Panc1 (cell line): ENCODE results near the gene ALX4. TPM values are rescaled to one million over a fixed set of nuclear protein-coding genes. Genes with fewer than 3 reads are reported as not detected.

Experiments used
- ATAC-seq: fragments of 200-7000 bp; cut with Tn5 transposase; 2 replicates; pipeline ENCODE4 v1.9.1; 2020; ENCODE audit warnings: mild to moderate bottlenecking, moderate library complexity
- BruUV-seq: library from RNA; stranded (reverse); fragments of 400-500 nt; replicated peaks from 2 replicates; lab custom pipeline; 2021; lab: Mats Ljungman, UMichigan
- CTCF ChIA-PET: fragments of 300-600 bp; sonication (Branson Sonifier 250); formaldehyde crosslinking; loops from one replicate; lab custom pipeline; 2022; ENCODE audit warnings: antibody characterized with exemption; lab: Charles Lee
- POLR2A ChIA-PET: fragments of 300-600 bp; sonication (Branson Sonifier 250); formaldehyde crosslinking; loops from one replicate; lab custom pipeline; 2022; ENCODE audit warnings: antibody characterized with exemption; lab: Charles Lee
- DNase-seq: peaks from one replicate; pipeline ENCODE4 v3.0.0-alpha.2; 2010; ENCODE audit warnings: low read depth, low spot score
- H3K27ac ChIP-seq: 2 replicates; pipeline ENCODE4 v1.5.1; 2011; ENCODE audit warnings: mild to moderate bottlenecking, low read length, inconsistent platforms
- H3K27me3 ChIP-seq: fragments of 200-500 bp; sonication (Bioruptor generic); 2 replicates; pipeline ENCODE4 v1.6.0; 2014; ENCODE audit warnings: low read length, inconsistent platforms; ENCODE audit not compliant: control insufficient read depth, insufficient read depth
- H3K36me3 ChIP-seq: fragments of 200-500 bp; sonication (Bioruptor generic); 2 replicates; pipeline ENCODE4 v1.5.1; 2014; ENCODE audit warnings: inconsistent platforms, mild to moderate bottlenecking, low read length, moderate library complexity; ENCODE audit not compliant: control insufficient read depth, insufficient read depth
- H3K4me1 ChIP-seq: 2 replicates; pipeline ENCODE4 v1.5.1; 2011; ENCODE audit warnings: inconsistent platforms, mild to moderate bottlenecking, low read length, moderate library complexity; ENCODE audit not compliant: control insufficient read depth, insufficient read depth
- H3K4me3 ChIP-seq, 2 experiments: 2 replicates each; pipeline ENCODE4 v1.5.1; 2011 to 2012; ENCODE audit warnings: low read depth in 2 of 2, low read length in 2 of 2, mild to moderate bottlenecking in 2 of 2, inconsistent platforms in 1 of 2, moderate library complexity in 1 of 2
- H3K9me3 ChIP-seq: fragments of 200-500 bp; sonication (Bioruptor generic); 2 replicates; pipeline ENCODE4 v1.5.1; 2014; ENCODE audit warnings: low read depth, mild to moderate bottlenecking, inconsistent platforms, low read length, moderate library complexity; ENCODE audit not compliant: control insufficient read depth, insufficient read depth
- CTCF ChIP-seq: fragments of 450-650 bp; IDR thresholded peaks from 2 replicates; pipeline ENCODE4 v1.5.1; 2017; ENCODE audit warnings: mild to moderate bottlenecking
- POLR2AphosphoS5 ChIP-seq: IDR thresholded peaks from 2 replicates; pipeline ENCODE4 v1.6.1; 2012; ENCODE audit warnings: mild to moderate bottlenecking, low read depth, low read length, moderate library complexity
- REST ChIP-seq, 2 experiments: IDR thresholded peaks; 2 replicates each; pipeline ENCODE4 v1.6.1; 2011 to 2012; ENCODE audit warnings: low read depth in 2 of 2, control low read depth in 1 of 2, low read length in 1 of 2, mild to moderate bottlenecking in 1 of 2, moderate library complexity in 1 of 2; ENCODE audit not compliant: insufficient read depth in 1 of 2
- SIN3A ChIP-seq: IDR thresholded peaks from 2 replicates; pipeline ENCODE4 v1.6.1; 2012; ENCODE audit warnings: low read depth, mild to moderate bottlenecking, low read length, moderate library complexity, borderline replicate concordance; ENCODE audit not compliant: insufficient read depth
- TCF7L2 ChIP-seq: IDR thresholded peaks from 2 replicates; pipeline ENCODE4 v1.6.1; 2011; ENCODE audit warnings: mild to moderate bottlenecking, low read depth, low read length, inconsistent platforms
- in situ Hi-C: cut with HindIII; loops from 2 replicates; pipeline ENCODE4 v1.10.0; 2016; ENCODE audit warnings: low sequenced_read_pairs, low pct_unique_long_range_greater_than_20kb
- intact Hi-C: fragments of 100-400 bp; cut with micrococcal nuclease; formaldehyde crosslinking; loops from one replicate; pipeline ENCODE4 v1.10.0; 2022; ENCODE audit not compliant: unreplicated experiment
- total RNA-seq: library from RNA; stranded (reverse); gene quantifications from one replicate; pipeline ENCODE4 v1.2.1, GENCODE V29; 2021; ENCODE audit not compliant: unreplicated experiment

The ALX4 gene
- total RNA-seq, 1 experiment from 2014 or later: 1.0 TPM

- ChIA-PET POLR2A (no interaction called here), CTCF (no interaction called here)
- TF ChIP-seq SIN3A (no peak), POLR2AphosphoS5 (no peak), REST (IDR thresholded peaks at IDR 0.05; ENCODE audit: insufficient read depth in 1 of 2, low read depth in 2 of 2, low read length in 1 of 2) (no peak), TCF7L2 (no peak), CTCF (no peak)
- DNase-seq (no peak), ATAC-seq (no peak)
- Histone ChIP-seq H3K9me3 (no peaks in the 10 kb centered on the region), H3K4me1 (no peaks in the 10 kb centered on the region), H3K27me3 (no peaks in the 10 kb centered on the region), H3K36me3 (no peaks in the 10 kb centered on the region), H3K4me3 (no peak overlapping the region), H3K27ac (no peak overlapping the region)
- no TSS peak for BruUV-seq
- in situ Hi-C loops: no loop called here
- intact Hi-C loops: no loop called here
Measured at GRCh38 chr11:44274404-44274803, 35.5 kb downstream of the ALX4 start.

- in situ Hi-C loops (no loop called here), intact Hi-C loops (no loop called here)
- Histone ChIP-seq H3K27me3 (no peaks in the 10 kb centered on the region), H3K4me3 (no peak overlapping the region), H3K4me1 (no peaks in the 10 kb centered on the region), H3K9me3 (no peaks in the 10 kb centered on the region), H3K27ac (no peak overlapping the region), H3K36me3 (no peaks in the 10 kb centered on the region)
- ChIA-PET POLR2A (no interaction called here), CTCF (no interaction called here)
- TF ChIP-seq SIN3A (no peak), TCF7L2 (no peak), POLR2AphosphoS5 (no peak), CTCF (no peak)
- DNase-seq (no peak), ATAC-seq (no peak)
- BruUV-seq: no TSS peak
Measured at GRCh38 chr11:44271286-44271685, 38.7 kb downstream of the ALX4 start.
